B cell (primary cell): Measurements from ENCODE around the gene CREB5. TPM values are rescaled to one million over a fixed set of nuclear protein-coding genes. Genes with fewer than 3 reads are reported as not detected.

Experiments
- ATAC-seq: fragments of 200-7000 bp; cut with Tn5 transposase; one replicate; pipeline ENCODE4 v1.10.0; 2021; ENCODE audit warnings: low read depth, mild to moderate bottlenecking, moderate number of reproducible peaks, moderate library complexity
- CTCF ChIA-PET: fragments of 350-600 bp; sonication (Branson Sonifier 250); formaldehyde crosslinking; loops from one replicate; lab custom pipeline; 2021; ENCODE audit warnings: antibody characterized with exemption, inconsistent platforms; lab: Charles Lee
- POLR2A ChIA-PET: fragments of 350-600 bp; sonication (Branson Sonifier 250); formaldehyde crosslinking; loops from one replicate; lab custom pipeline; 2021; ENCODE audit warnings: antibody characterized with exemption; lab: Charles Lee
- DNase-seq: peaks from one replicate; pipeline ENCODE4 v3.0.0; 2013
- H2AFZ ChIP-seq: 2 replicates; pipeline ENCODE4 v1.6.1; 2012; ENCODE audit warnings: mild to moderate bottlenecking, low read depth, low read length; ENCODE audit not compliant: insufficient read depth, poor library complexity, severe bottlenecking
- H3K27ac ChIP-seq, 2 donors: 1 replicate in 1 of 2; 2 replicates in 1 of 2; pipeline ENCODE4 v1.5.1; 2012 to 2013; ENCODE audit warnings: low read length in 2 of 2, mild to moderate bottlenecking in 2 of 2, moderate library complexity in 1 of 2
- H3K27me3 ChIP-seq, 4 experiments: fragments of 200-600 bp in 1 of 4; sonication (generic) in 1 of 4; replicated peaks in 1 of 4; 1 replicate in 2 of 4; 2 replicates in 2 of 4; pipeline versions ENCODE4 v1.6.1 to v1.7.0; 2013 to 2016; ENCODE audit warnings: low read length in 3 of 4, mild to moderate bottlenecking in 2 of 4, mixed read lengths in 1 of 4, moderate library complexity in 1 of 4; ENCODE audit not compliant: insufficient read depth in 4 of 4, control insufficient read depth in 3 of 4; ENCODE audit errors: control extremely low read depth in 1 of 4
- H3K36me3 ChIP-seq, 2 experiments: replicated peaks in 1 of 2; 1 replicate in 1 of 2; 2 replicates in 1 of 2; pipeline versions ENCODE4 v1.6.1 to v1.7.1; 2013; ENCODE audit warnings: low read length in 1 of 2; ENCODE audit not compliant: insufficient read depth in 2 of 2, control insufficient read depth in 1 of 2; ENCODE audit errors: control extremely low read depth in 1 of 2, extremely low read depth in 1 of 2
- H3K4me1 ChIP-seq, 2 donors: fragments of 200-600 bp in 1 of 2; sonication (generic) in 1 of 2; 1 replicate in 1 of 2; 2 replicates in 1 of 2; pipeline versions ENCODE4 v1.5.1 to v1.6.1; 2013 to 2017; ENCODE audit warnings: low read length in 2 of 2; ENCODE audit not compliant: control insufficient read depth in 2 of 2, insufficient read depth in 2 of 2
- H3K4me2 ChIP-seq: replicated peaks from 2 replicates; pipeline ENCODE3; 2012; ENCODE audit warnings: mild to moderate bottlenecking, low read depth, low read length; ENCODE audit not compliant: poor library complexity, severe bottlenecking
- H3K4me3 ChIP-seq, 5 experiments: fragments of 200-600 bp in 1 of 5; sonication (generic) in 1 of 5; 1 replicate in 3 of 5; 2 replicates in 2 of 5; pipeline versions ENCODE4 v1.5.1 to v1.7.0; 2011 to 2016; ENCODE audit warnings: low read length in 4 of 5, mild to moderate bottlenecking in 4 of 5, low read depth in 2 of 5, control low read depth in 1 of 5, moderate library complexity in 1 of 5; ENCODE audit not compliant: insufficient read depth in 1 of 5; ENCODE audit errors: control extremely low read depth in 1 of 5, extremely low read depth in 1 of 5
- H3K79me2 ChIP-seq: fragments of 200-600 bp; sonication (generic); one replicate; pipeline ENCODE4 v1.6.0; 2016; ENCODE audit warnings: low read length; ENCODE audit not compliant: control insufficient read depth, insufficient read depth
- H3K9ac ChIP-seq: fragments of 200-600 bp; sonication (generic); 2 replicates; pipeline ENCODE4 v1.6.1; 2017; ENCODE audit warnings: mild to moderate bottlenecking, low read length, moderate library complexity
- H3K9me3 ChIP-seq, 3 donors: one replicate each; pipeline versions ENCODE4 v1.6.1 to v1.7.1; 2013; ENCODE audit warnings: low read length in 2 of 3; ENCODE audit not compliant: control insufficient read depth in 2 of 3, insufficient read depth in 1 of 3; ENCODE audit errors: control extremely low read depth in 1 of 3
- H4K20me1 ChIP-seq: 2 replicates; pipeline ENCODE4 v1.6.0; 2012; ENCODE audit warnings: mild to moderate bottlenecking, low read length; ENCODE audit not compliant: insufficient read depth, control insufficient read depth, poor library complexity, severe bottlenecking
- H3K27ac Mint-ChIP-seq: one replicate; pipeline ENCODE4 v1.8.0; 2021; ENCODE audit warnings: mixed read lengths
- H3K27me3 Mint-ChIP-seq: one replicate; pipeline ENCODE4 v1.8.0; 2021; ENCODE audit warnings: mixed read lengths
- H3K4me1 Mint-ChIP-seq: one replicate; pipeline ENCODE4 v1.8.0; 2021; ENCODE audit warnings: mixed read lengths
- H3K4me3 Mint-ChIP-seq: one replicate; pipeline ENCODE4 v1.8.0; 2021; ENCODE audit warnings: mixed read lengths
- H3K9me3 Mint-ChIP-seq: one replicate; pipeline ENCODE4 v1.8.0; 2022; ENCODE audit warnings: mixed read lengths; ENCODE audit not compliant: insufficient read depth
- EZH2 ChIP-seq: IDR thresholded peaks from 2 replicates; pipeline ENCODE4 v1.6.1; 2012; ENCODE audit warnings: borderline replicate concordance, low read depth, mild to moderate bottlenecking, moderate library complexity, low read length; ENCODE audit not compliant: insufficient read depth, poor library complexity, severe bottlenecking
- WGBS: methylation state at CpG from one replicate; pipeline ENCODE4 v1.1.5; 2013; ENCODE audit warnings: missing lambda C conversion rate; ENCODE audit not compliant: insufficient coverage; 5-methylcytosine and 5-hydroxymethylcytosine counted together
- intact Hi-C: fragments of 100-400 bp; cut with micrococcal nuclease; formaldehyde crosslinking; loops from one replicate; pipeline ENCODE4 v1.10.0; 2022
- polyA plus RNA-seq: library from polyadenylated mRNA; depleted of rRNA; stranded (reverse); fragments of >200 nt; gene quantifications from 2 replicates; pipeline ENCODE4 v1.2.3, GENCODE V29; 2012
- total RNA-seq, 2 donors: library from RNA; stranded (reverse); fragments of 120-200 nt in 1 of 2; gene quantifications; 1 replicate in 1 of 2; 2 replicates in 1 of 2; pipeline versions ENCODE4 v1.2.3 to v1.2.4, GENCODE V29; 2013 to 2022
- TF ChIP-seq, protein P1 (sequence below): fragments of 200-600 bp; IDR thresholded peaks from one replicate; pipeline ENCODE4 v1.8.0; 2022; ENCODE audit warnings: antibody characterized with exemption, mild to moderate bottlenecking

CREB5 gene
- total and polyA plus RNA-seq, 2 donors (not counting 1 experiment from before 2014, with no cell fraction given), result 0.05 to 0.95 TPM

DNA sequence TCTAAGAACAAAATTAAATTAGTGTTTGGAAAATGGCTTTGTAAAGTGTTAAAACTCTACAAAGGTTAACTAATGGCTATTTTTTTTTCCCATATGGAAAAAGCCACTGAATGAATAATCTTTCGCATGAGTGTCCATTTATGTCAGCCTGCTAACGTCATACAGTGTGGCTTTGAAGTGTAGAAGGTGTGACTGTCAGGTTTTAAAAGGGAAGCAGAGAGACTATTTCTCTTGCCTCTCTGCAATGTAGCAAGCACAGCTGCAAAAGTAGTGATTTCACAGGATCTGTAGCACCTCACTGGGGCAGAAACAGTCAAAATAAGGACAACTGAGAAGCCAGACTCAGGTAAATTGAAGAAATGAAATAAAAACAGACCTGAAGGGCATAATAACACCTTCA, 53.4 kb downstream of the CREB5 start:
- no peak overlapping the region for H3K27ac ChIP-seq
- H3K4me2 ChIP-seq, result no peak overlapping the region
- 52% methylated on average over 2 of the region's 2 CpGs for WGBS
- Mint-ChIP-seq H3K27me3 (peaks cover 27% of the 10 kb centered on the region), H3K27ac (no peak overlapping the region), H3K4me3 (no peak overlapping the region), H3K9me3 (no peaks in the 10 kb centered on the region), H3K4me1 (no peaks in the 10 kb centered on the region)
- no peak overlapping the region for H3K4me3 ChIP-seq
- CTCF ChIA-PET, result no interaction called here
- H3K79me2 ChIP-seq, result no peaks in the 10 kb centered on the region
- H3K36me3 ChIP-seq, result no peaks in the 10 kb centered on the region
- H4K20me1 ChIP-seq, result no peaks in the 10 kb centered on the region
- DNase-seq (no peak), ATAC-seq (no peak)
- H3K4me1 ChIP-seq, result no peaks in the 10 kb centered on the region
- POLR2A ChIA-PET, result no interaction called here
- no peak overlapping the region for H3K9ac ChIP-seq
- H3K27me3 ChIP-seq, result peaks cover 0 to 6% (median 2%) of the 10 kb centered on the region in 4 experiments
- intact Hi-C loops, result no loop called here
- H3K9me3 ChIP-seq, result no peaks in the 10 kb centered on the region
- no peak overlapping the region for H2AFZ ChIP-seq
- TF ChIP-seq EZH2, result no peak
- TF ChIP-seq, protein P1, sequence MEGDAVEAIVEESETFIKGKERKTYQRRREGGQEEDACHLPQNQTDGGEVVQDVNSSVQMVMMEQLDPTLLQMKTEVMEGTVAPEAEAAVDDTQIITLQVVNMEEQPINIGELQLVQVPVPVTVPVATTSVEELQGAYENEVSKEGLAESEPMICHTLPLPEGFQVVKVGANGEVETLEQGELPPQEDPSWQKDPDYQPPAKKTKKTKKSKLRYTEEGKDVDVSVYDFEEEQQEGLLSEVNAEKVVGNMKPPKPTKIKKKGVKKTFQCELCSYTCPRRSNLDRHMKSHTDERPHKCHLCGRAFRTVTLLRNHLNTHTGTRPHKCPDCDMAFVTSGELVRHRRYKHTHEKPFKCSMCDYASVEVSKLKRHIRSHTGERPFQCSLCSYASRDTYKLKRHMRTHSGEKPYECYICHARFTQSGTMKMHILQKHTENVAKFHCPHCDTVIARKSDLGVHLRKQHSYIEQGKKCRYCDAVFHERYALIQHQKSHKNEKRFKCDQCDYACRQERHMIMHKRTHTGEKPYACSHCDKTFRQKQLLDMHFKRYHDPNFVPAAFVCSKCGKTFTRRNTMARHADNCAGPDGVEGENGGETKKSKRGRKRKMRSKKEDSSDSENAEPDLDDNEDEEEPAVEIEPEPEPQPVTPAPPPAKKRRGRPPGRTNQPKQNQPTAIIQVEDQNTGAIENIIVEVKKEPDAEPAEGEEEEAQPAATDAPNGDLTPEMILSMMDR, result no peak

DNA sequence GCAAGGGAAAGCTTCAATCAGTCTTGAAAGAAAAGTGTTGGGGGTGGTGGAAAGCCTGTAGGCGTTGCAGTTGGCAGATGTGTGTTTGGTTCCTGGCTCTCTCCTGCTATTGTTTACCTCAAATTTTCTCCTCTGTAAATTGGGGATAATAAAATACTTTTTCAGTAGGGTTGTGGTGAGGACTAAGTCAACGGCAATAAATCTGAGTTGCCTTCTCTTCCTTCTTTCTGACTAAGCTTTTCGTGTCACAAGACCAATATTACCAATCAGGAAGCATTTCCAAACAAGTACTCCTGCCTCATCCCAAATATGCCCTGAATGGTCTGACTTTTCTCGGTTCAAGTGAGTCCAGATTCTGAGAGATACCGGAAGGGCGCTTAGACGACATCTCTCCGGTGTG, 54.0 kb downstream of the CREB5 start:
- no peaks in the 10 kb centered on the region for H3K4me1 Mint-ChIP-seq
- Histone ChIP-seq H4K20me1 (no peaks in the 10 kb centered on the region), H3K27ac (no peak overlapping the region), H3K4me1 (no peaks in the 10 kb centered on the region), H3K4me3 (no peak overlapping the region), H3K9me3 (no peaks in the 10 kb centered on the region), H3K36me3 (no peaks in the 10 kb centered on the region), H3K79me2 (no peaks in the 10 kb centered on the region), H3K4me2 (no peak overlapping the region), H2AFZ (no peak overlapping the region), H3K9ac (no peak overlapping the region), H3K27me3 (peaks cover 0 to 6% (median 2%) of the 10 kb centered on the region in 4 experiments)
- 87% methylated on average over 6 of the region's 8 CpGs for WGBS
- intact Hi-C loops, result no loop called here
- TF ChIP-seq, protein P1, result no peak
- TF ChIP-seq EZH2, result no peak
- H3K4me3 Mint-ChIP-seq, result no peak overlapping the region
- no peak for DNase-seq
- ChIA-PET CTCF (no interaction called here), POLR2A (no interaction called here)
- H3K27ac Mint-ChIP-seq, result no peak overlapping the region
- peaks cover 26% of the 10 kb centered on the region for H3K27me3 Mint-ChIP-seq
- ATAC-seq, result no peak
- H3K9me3 Mint-ChIP-seq, result no peaks in the 10 kb centered on the region
